SKM-1 (cell line): ENCODE data around the gene XPOT.
"Not testable (repeated sequence)": the region's sequence is repeated elsewhere in the genome, so short reads cannot be mapped to it uniquely, and the experiment has no call there.

ENCODE experiments used
- DNase-seq: peaks from one replicate; lab custom pipeline; 2025; ENCODE audit not compliant: unreplicated experiment; lab: John Stamatoyannopoulos, UW

The XPOT gene

GRCh38 chr12:64403707-64404469 is at the start of gene XPOT:
Gene XPOT (plus strand): TSS chr12:64404392. CDS start chr12:64410036, 5,644 bp downstream.
- DNase-seq = peak; percentile 47

GRCh38 chr12:64356209-64356608 is 48.0 kb upstream of the XPOT start:
- DNase-seq = not testable (repeated sequence)

GRCh38 chr12:64361173-64361572 is 43.0 kb upstream of the XPOT start:
- DNase-seq = not testable (repeated sequence)

GRCh38 chr12:64362721-64363305 is 41.4 kb upstream of the XPOT start:
- DNase-seq = no peak

- no peak for DNase-seq
Observed at GRCh38 chr12:64383675-64384074, 20.5 kb upstream of the XPOT start.

GRCh38 chr12:64385019-64385418 is 19.2 kb upstream of the XPOT start:
- DNase-seq = no peak

- DNase-seq = no peak
Observed at GRCh38 chr12:64385468-64385867, 18.7 kb upstream of the XPOT start.

GRCh38 chr12:64387197-64387816 is 16.9 kb upstream of the XPOT start:
- no peak for DNase-seq

- no peak for DNase-seq
Observed at GRCh38 chr12:64389154-64389553, 15.0 kb upstream of the XPOT start.

- no peak for DNase-seq
Observed at GRCh38 chr12:64390275-64390851, 13.8 kb upstream of the XPOT start, which contains the start of gene C12orf56. Gene C12orf56 (minus strand): TSS chr12:64390758. CDS start chr12:64390565, 193 bp downstream.

GRCh38 chr12:64392221-64392620 is 12.0 kb upstream of the XPOT start:
- DNase-seq = no peak

- no peak for DNase-seq
Observed at GRCh38 chr12:64395739-64396138, 8.5 kb upstream of the XPOT start.

- DNase-seq = no peak
Observed at GRCh38 chr12:64400041-64400440, 4.2 kb upstream of the XPOT start.

- no peak for DNase-seq
Observed at GRCh38 chr12:64402181-64402580, 2.0 kb upstream of the XPOT start.

- no peak for DNase-seq
Observed at GRCh38 chr12:64404470-64405256, 471 bp downstream of the XPOT start.

GRCh38 chr12:64407342-64408223 is 3.4 kb downstream of the XPOT start:
- no peak for DNase-seq

- DNase-seq = no peak
Observed at GRCh38 chr12:64411427-64411826, 7.2 kb downstream of the XPOT start.

- no peak for DNase-seq
Observed at GRCh38 chr12:64412459-64412858, 8.3 kb downstream of the XPOT start.

GRCh38 chr12:64413884-64414283 is 9.7 kb downstream of the XPOT start:
- no peak for DNase-seq

GRCh38 chr12:64418209-64418608 is 14.0 kb downstream of the XPOT start:
- DNase-seq = no peak
